ENCODE data around the gene GFER. TPM values are rescaled to one million over a fixed set of nuclear protein-coding genes. Genes with fewer than 3 reads are reported as not detected.
"Not testable (repeated sequence)": the region's sequence is repeated elsewhere in the genome, so short reads cannot be mapped to it uniquely, and the experiment has no call there.

The GFER gene
- total RNA-seq, 1 donor from 2014 or later = 12.6 TPM

DNA sequence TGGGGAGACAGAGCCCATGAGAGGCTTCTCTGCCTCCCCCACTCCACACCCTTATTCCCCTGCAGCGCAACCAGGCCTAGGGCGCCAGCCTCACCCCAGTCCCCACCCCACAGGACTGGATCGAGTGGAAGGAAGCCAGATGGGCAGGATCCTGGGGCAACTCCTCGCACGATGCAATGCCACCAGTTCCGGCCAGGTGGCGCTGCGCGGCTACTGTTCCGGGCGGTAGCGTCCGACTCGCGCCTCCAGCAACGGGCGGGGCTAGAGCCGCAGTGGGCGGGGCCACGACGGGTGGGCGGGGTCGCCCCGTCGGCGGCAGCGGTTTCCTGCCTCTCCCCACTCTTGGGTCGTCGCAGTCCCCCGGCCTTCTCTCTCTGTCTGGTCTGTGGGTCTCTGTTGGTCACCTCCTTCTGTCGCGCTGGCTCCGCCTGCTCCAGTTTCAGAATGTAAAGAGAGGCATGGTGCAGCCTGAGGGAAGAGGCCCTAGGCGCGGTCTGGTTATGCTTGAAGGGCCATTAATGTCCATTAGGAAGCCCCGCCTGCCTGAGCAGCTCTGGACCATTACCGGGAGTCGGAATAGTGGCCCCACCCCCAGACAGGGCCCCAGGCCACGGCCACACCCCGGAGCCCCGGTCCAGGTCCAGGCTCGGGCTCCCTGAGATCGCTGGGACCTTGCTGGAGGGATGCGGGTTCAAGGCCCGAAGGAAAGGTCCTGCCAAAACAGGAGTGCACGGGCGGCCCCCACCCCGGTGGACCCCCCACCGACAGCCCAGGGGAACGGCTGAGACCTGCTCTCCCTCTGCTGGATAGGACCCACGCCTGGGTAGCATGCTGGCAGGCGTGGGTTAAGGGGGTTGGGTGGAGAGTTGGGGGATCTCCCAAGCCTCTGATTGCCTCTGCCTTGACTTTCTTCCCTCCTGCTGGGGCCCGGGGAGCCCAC is 39.4 kb downstream of the GFER start:
- DNase-seq (ENCODE audit: low spot score in 2 of 2) = peak; percentile 97 to 99
- no peak for FAIRE-seq

DNA sequence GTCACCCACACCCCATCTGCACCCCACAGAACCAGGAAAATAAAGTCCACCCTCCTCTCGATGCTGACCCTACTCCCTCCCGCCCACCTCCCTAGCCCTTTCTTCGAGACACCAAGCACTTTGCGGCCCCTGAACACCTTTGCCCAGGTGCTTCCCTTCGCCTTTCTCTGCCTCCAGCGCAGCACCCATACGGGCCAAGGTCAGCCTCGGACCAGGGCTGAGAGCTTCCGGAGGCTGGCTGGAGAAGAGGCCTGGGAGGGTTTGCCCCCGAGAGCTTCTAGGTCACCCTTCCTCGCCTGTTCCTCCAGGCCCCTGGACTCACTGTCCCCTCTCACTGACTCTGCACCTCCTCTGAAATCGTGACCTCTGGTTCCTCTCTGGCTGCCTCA is 40.0 kb downstream of the GFER start:
- no peak for FAIRE-seq
- no peak for DNase-seq (ENCODE audit: low spot score in 2 of 2)

DNA sequence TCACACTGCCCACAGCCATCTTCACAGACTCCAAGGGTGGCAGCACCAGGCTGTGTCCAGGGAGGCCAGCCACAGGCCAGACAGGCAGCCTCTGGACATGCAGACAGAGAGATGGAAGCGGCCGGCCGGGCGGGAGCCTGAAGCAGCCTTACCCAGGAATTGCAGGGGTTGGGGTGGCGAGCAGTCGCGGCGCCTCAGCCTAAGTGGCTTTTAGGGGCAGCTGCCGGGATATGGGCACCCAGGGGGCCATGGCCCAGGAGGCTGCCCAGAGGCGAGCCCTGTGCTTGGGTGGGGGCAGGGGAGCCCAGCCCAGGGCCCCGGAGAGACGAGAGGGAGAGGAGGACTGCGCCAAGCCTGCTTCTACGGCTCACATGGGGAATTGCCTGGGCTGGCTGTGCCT is 41.3 kb downstream of the GFER start:
- DNase-seq (ENCODE audit: low spot score in 2 of 2) (no peak), FAIRE-seq (no peak)

DNA sequence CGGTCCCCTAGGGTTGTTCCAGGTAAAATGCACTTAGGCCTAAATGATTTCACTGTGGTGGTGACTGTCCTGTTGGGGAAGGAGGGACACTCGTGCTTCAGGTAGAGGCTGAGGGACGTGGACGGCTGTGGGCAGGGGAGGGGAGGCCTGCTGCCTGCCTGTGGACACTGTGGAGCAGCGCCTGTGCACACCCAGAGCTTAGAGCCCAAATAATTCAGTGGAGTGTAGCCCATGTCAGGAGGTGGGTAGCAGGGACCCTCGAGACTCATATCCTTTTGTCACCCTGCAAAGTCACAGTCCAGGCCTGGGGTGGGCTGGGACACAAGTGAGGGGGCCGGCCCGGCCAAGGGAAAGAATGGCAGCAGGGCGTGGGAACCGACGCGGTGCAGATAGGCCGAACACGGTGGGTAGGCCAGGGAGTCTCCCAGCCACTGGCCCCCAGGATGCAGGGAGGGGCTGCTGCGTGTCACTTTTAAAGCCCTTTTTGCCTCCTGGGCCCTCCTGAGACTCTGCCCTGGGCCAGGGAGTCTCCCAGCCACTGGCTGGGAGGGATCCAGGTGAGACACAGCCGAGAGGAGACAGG is 42.0 kb downstream of the GFER start:
- FAIRE-seq = no peak
- DNase-seq (ENCODE audit: low spot score in 2 of 2) = no peak

DNA sequence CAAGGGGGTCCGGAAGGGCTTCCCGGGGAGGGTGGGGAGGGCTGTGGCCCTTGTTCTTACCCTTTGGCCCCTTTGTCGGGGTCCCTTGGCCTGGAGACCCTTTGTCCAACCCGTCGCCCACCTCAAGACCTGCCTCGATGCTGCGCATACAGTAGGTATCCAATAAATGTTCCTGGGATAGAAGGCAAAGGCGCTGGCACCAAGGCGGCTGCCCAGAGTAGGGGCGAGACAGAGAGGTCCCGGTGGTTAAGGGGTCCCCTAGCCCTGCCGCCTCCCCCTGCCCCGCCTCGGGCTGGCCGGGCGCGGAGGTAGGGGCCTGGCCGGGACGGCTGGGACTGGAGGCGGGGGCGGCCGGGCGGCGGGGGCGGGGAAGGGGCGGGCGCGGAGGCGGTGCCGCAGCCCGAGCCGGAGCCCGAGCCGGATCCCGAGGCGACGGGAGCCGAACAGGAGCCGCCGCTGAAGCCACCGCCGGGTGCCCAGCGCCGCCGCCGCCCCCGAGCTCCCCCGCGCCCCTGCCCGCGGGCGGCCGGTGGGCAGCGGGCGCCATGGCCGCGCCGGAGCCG is 42.5 kb downstream of the GFER start, which contains the start of gene NHERF2:
TSS of gene NHERF2 (plus strand) at position 442 of the 563 bp plus-strand sequence. CDS start at position 546, 104 bp downstream.
- peak; percentile 82 to 86 for DNase-seq (ENCODE audit: low spot score in 2 of 2)
- no peak for FAIRE-seq

DNA sequence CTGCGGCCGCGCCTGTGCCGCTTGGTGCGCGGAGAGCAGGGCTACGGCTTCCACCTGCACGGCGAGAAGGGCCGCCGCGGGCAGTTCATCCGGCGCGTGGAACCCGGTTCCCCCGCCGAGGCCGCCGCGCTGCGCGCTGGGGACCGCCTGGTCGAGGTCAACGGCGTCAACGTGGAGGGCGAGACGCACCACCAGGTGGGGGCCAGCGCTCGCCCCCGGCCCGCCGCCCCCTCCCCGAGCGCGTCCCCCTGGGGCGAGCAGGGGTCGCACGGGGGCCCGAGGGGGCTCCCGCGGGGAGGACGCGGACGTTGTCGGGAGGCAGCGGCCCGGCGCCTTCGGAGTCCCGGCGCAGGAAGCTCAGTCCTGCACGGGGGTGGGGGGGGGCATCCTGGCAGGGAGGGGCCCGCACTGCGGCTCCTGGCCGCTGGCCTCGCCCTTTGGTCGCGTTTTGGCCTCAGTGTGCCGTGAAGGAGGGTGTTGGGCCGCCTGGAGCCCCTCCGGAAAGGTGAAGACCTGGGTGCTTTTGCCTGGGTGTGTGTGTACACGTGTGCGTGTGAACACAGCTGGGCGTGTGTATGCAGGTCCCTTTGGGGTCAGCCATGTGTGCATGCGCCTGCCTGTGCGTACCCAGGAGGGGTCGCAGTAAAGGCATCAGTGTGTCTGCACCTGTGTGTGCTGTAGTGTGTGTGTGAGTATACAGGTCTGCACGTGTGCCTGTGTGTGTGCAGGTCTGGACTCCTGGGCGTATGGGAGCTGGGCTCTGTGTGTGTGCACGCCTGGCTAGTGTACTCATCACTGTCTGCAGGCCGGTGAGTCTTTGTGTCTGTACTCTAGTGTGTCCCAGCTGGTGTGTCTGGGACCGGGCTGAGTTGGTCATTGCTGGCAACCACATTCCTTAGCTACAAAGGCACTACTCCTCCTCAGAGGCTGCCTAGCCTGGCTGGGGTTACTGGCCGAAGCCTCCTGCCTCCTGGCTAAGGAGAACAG is 43.3 kb downstream of the GFER start:
- DNase-seq (ENCODE audit: low spot score in 2 of 2) = peak in 1 of 2 donors; percentile 52
- no peak for FAIRE-seq

DNA sequence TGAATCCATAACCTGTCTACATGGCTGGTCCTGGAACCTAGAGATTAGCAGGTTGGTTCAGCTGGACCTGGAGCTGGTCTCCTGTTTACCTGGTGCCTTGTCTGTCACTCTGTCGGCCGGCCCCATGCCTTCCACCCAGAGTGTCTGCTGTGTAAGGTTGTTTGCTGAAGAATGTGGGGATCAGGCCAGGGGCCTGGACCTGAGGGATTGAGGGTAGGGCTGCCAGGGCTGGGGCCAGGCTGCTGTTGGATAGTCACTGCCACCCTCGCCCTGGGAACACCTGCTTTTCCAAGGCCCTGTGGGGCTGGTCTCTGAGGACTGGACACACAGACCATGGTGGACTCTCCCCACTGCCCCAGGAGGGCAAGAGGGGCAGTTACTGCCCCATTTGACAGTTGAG is 44.2 kb downstream of the GFER start:
- FAIRE-seq (no peak), DNase-seq (ENCODE audit: low spot score in 2 of 2) (no peak)

DNA sequence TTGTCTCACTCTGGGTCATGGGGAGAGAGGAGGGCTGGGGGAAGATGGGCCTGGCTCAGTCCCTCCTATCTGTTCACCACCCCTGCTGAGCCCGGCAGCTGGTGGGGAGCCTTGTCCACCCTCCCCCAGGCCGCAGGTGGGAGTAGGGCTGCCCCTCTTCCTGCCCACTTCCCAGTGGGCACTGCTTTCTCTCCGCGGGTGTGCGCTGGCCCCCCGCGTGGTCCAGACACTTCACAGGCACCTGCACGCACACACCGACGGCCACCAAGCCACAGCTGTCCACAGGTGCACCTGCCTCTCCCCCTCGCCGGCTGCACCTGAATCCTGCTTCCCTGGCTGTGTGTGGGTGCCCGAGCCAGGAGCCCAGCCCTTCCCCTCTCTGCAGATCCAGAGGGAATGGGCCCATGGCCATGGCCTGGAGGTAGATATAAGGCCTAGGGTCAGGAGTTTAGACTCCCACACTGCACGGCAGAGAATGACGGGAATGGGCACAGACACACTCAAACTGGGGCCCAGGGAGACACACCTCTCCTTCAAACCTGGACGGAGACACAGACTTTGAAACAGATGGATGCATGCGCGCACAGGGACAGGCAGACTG is 44.7 kb downstream of the GFER start:
- FAIRE-seq (no peak), DNase-seq (ENCODE audit: low spot score in 2 of 2) (no peak)

DNA sequence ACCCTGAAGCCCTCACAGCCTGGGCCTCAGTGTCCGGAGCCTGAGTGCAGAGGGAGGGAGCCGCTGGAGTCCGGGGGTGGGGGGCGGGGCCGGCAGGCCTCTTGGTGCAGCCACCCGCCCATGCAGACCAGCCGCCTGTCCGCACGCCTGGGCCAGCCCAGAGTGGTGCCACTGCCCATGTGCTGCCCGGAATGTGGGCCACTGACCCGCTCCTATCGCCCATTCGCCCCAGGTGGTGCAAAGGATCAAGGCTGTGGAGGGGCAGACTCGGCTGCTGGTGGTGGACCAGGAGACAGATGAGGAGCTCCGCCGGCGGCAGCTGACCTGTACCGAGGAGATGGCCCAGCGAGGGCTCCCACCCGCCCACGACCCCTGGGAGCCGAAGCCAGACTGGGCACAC is 45.4 kb downstream of the GFER start:
- no peak for DNase-seq (ENCODE audit: low spot score in 2 of 2)
- FAIRE-seq = no peak

DNA sequence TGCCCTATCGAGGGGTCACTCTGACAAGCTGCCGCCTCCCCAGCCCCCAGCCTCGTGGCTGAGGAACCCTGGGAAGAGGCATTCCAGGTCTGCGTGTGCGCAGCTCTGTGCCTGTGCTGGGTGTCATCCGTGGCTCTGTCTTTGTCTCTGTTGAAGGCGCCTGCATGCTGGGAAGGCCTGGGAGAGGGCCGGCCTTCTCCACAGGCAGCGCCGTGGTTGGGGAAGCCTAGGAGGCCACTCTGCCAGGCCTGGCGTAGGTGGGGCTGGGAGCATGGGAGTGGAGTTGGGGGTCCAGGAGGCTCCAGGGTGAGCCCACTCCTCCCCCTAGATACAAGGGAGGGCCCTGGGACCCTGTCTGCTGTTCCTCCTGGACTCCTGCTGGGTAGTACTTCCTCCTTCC is 46.0 kb downstream of the GFER start:
- FAIRE-seq (no peak), DNase-seq (ENCODE audit: low spot score in 2 of 2) (no peak)

DNA sequence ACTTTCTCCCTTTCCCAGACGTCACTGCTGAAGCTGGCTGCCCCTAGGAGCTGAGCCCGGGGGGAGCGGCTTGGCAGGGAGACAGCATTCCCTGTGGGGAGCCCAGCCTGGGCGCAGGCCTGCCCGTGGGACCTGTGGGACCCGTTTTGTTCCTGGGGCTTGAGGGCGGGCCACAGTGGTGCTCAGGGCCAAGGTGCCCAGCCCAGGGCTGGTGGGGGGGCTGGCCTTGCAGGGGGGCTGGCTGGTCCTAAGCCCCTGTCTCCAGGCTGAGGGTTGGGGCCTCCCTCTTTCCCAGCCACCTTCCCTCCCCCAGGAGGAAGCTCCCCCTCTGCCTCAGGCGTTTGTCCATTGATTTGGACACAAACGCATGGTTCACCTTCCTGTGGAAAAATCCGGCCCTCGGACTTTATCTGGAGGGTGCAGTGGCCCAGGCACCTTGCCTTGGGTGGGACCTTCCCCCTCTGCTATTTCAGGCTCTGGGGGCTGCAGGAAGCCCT is 47.1 kb downstream of the GFER start:
- no peak for FAIRE-seq
- DNase-seq (ENCODE audit: low spot score in 2 of 2) = no peak

DNA sequence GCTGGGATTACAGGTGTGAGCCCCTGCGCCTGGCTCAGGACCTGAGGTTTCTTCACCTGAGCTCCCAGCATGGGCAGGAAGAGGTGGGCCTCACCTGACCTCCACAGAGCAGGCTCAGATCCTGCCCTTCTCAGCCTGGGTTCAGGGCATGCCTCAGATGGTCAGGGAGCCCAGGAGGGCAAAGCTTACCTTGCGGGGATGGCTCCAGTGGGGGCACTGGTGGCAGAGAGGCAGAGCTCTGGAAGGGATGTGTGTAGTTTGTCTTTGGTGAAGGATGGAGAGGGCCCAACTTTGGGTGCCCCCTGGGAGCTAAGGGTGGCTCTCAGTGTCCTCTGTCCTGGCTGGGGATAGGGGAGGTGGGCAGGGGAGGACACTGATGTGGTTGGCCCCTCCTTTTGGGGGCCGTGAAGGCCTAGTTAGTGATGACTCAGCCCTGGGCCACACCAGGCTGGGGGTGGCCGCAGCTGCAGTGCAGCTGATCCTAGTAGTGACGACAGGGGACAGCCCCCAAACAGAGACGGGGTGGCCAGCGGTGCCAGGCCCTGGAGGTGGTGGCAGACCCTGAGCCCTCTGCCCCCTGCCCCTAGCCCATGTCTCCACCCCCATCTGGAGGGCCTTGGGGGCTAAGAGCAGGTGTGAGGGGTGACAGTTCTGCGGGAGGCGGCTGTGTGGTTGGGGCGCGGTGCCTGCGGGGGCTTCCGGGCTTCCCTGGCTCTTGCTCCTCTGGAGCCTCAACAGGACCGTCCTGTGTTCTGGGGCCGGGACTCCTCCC is 48.5 kb downstream of the GFER start:
- no peak for FAIRE-seq
- DNase-seq (ENCODE audit: low spot score in 2 of 2) = peak in 1 of 2 donors; percentile 71

DNA sequence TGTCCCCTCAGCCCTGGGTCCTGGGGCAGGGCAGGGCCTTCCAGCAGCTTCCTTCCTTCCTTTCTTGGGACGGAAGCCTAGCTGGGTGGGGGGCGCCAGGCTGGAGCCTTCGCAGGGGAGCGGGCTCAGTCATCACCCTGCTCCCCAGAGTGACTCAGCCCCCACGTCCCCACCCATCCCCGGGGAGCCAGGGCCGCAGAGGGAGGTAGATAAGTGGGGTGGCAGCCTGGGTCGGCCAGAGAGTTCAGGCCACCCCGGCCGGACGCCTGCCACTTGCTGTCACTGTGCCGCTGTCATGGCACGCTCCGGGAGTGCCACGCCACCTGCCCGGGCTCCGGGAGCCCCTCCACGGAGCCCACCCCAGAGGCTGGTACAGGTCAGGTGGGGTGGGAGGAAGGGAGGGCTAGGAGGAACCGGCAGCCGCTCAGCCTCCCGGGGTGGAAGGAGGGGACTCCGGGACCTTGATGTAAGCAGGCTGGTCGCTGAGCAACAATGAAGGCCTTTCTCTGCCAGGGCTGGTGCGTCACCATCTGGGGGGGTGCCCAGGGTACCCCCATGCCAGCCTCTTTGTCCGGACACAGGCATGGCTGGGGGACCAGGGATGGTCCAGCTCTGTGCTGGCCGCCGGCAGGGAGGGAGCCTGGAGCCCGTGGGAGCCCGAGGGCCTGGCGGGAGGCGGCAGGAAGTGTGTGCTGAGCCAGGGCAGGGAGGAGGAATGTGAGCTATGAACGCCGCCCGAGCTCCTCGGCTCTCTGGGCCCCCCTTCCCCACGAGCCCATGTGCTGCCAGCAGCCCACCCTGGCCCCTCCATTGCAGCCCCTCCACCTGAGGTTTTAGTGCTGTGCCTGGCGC is 49.3 kb downstream of the GFER start:
- FAIRE-seq (no peak), DNase-seq (ENCODE audit: low spot score in 2 of 2) (peak; percentile 84 to 86)

DNA sequence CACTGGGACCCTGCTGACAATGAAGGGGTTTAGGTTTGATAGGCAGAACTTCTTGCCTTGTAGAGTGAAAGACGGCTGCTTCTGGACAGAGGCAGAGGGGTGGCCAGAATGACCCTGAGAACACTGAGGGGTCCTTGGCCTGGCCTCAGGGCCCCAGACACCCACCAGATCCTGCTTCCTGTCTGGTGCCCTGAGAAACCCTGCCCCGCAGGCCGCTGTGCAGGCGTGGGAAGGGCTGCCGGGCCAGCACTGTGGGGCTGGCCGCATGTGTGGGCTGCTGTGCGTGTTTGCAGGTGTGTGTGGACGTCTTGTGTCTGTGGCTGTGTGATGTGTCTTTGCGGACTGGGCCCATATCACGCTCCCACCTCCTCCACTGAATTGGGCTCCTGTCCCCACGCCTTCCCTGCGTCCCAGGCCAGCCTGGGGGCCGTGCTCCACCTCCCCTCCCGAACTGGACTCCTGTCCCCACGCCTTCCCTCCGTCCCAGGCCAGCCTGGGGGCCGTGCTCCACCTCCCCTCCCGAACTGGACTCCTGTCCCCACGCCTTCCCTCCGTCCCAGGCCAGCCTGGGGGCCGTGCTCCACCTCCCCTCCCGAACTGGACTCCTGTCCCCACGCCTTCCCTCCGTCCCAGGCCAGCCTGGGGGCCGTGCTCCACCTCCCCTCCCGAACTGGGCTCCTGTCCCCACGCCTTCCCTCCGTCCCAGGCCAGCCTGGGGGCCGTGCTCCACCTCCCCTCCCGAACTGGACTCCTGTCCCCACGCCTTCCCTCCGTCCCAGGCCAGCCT is 50.1 kb downstream of the GFER start:
- FAIRE-seq; DNase-seq (ENCODE audit: low spot score in 2 of 2): not testable (repeated sequence)

DNA sequence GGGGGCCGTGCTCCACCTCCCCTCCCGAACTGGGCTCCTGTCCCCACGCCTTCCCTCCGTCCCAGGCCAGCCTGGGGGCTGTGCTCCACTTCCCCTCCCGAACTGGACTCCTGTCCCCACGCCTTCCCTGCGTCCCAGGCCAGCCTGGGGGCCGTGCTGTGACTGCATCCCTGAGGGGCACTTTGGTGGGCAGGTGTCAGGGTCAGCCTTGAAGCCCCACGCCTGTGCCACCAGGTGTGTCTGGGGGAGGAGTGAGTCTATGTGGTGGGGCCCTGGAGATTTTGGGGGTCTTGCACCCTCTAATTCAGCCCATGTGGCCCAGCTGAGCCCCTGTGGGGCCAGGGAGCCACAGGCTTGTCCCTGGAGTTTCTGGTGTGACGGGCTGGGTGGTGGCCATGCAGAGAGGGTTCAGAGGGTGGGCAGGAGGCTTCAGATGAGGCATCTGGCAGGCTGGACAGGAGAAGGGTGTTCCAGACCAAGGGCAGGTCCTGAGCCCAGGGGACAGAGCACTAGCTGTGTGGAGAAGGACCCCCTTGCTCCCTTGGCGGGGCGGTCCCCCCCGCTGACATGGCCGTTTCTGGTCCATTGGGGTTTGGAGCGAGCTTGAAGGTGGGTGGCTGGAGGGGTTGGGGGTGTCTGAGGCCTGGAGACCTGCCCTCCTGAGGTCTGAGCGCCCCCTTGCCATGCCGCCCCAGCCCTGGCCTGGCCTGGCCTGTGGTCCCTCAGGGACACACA is 50.9 kb downstream of the GFER start:
- DNase-seq (ENCODE audit: low spot score in 2 of 2) (no peak), FAIRE-seq (no peak)

DNA sequence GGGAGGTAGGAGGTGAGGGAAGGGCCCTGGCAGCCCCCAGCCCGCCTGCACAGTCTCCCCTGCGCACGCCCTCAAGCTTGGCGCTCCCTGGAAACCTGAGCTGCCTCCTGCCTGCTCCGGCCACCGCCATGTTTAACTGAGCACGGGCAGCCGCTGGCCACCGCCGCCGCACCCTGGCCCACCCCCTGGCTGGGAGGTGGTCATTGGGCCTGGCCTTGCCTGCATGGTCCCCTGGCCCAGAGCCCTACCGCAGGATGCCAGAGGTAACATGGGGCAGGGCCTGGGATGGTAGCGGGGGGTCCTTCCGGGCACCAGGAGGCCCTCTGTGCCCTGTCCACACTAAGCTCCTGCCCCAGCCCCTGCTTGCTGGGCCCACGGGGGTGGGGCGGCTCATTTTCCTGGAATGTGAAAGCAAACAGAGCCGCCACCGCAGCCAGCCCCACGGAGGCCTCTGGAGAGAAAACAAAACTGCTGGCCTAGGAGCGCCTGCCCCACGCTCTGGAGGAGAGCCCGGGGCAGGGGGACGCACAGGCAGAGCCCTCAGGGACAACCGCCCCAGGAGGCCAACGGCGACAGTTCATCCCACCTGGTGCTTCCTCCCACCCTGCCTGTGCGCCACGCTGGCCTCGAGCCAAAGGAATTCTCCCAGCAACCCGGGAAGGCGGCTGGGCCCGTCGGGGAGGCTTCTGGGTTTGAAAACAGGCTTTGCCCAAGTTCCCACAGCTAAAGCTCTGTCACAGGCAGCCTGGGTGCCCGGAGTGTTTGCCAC is 51.6 kb downstream of the GFER start:
- DNase-seq (ENCODE audit: low spot score in 2 of 2) = no peak
- FAIRE-seq = no peak

Data from frontal cortex (tissue), 4 donors.